IPS DF 4.7 (cell line): ENCODE data around the gene GNAT2.

Source experiments
- DNase-seq: peaks from one replicate; pipeline ENCODE4 v3.0.0-alpha.2; 2013; ENCODE audit warnings: low spot score; ENCODE audit errors: extremely low read depth

GNAT2 gene

GRCh38 chr1:109610609-109611307, 8.7 kb downstream of the GNAT2 start:
- no peak for DNase-seq

DNA sequence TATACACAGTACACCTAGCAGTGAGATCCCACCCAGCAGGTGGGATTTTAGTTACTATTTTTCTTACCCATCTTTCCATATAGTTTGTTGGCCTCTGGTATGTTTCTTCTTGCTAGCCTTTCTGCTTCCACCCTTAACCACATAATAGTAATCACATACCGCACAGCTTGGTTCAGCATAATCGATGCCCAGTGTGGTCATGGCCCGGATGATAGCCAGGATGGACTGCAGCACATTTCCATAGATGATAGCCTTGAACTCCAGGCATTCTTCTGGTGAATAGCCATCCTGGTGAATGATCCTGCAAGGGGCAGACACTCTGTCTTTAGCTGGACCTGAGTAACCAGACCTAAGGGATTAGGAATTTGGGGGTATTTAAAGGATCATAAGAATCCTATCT, 9.5 kb downstream of the GNAT2 start:
- DNase-seq = no peak

GRCh38 chr1:109605381-109605780, 14.0 kb downstream of the GNAT2 start:
- DNase-seq = no peak

- DNase-seq = no peak
These were observed 16.2 kb downstream of the GNAT2 start for GRCh38 chr1:109603229-109603628.

DNA sequence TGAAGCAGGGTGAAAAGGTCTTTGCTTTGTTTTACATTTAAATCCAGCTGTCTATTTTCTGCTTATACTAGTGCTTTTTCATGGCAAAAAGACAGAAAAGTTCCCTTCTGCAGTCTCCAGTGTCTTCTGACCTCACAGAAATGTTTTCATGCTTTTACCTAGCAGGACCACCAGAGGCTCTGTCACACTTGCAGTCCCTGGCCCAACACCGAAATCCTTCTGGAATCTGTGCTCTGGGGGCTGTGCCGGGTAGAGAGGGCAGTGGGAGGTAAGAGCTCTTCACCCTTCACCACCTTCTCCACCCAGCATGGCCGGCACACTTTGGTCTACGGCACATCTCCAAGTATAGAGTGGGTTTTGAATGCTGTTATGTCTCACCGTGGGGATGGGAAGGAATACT, 20.8 kb downstream of the GNAT2 start:
- no peak for DNase-seq

DNA sequence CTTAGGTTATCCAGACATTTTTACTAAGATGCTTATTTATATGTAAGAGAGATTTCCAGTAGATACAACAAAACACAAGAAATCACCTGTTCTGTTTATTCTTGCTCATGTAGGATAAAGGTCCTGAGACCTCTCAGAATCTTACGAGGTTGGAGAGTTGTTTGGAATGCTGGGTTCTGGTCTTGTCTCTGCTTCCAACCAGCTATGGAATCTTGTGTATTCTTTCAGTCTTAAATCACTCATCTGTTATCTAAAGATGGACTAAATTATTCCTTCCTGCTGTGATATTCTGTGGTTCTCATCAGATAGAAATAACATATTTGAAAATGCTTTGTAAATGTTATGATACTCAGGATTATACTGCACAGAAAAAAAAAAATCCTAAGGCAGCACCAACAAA, 21.3 kb downstream of the GNAT2 start:
- no peak for DNase-seq

DNA sequence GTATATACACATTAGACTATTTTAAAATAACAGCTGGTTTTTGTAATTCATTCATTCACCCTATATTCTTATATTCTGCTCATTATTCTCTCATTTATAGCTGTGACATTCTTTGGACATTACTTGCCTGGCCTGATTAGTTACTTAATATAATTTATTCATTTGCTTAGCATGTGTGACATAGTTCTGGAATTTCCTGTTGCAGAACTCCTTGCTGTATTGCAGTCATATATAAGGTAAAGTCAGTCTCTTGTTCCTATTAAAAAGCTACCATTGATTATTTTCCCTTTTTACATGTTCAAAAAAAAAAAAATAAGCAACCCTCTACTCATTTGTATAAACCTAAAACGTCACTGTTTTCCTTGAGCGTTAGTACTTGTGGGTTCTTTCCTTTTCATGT, 23.9 kb downstream of the GNAT2 start:
- DNase-seq = no peak

GRCh38 chr1:109592916-109593315, 26.5 kb downstream of the GNAT2 start:
- no peak for DNase-seq

DNA sequence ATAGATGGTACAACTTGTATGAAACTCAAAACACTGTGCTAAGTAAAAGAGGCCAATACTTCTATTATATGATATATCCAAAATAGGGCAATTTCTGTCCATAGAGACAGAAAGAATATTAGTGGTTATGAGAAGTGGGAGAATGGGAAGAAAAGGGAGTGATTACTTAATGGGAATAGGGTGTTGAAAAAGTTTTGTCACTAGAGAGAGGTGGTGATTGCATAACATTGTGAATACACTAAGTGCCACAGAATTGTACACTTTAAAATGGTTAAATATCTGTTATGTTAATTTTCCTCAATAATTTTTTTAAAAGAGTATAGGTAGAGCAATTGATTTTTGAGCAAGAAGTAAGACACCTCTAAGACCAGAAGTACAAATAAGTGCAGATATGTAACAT, 29.7 kb downstream of the GNAT2 start:
- no peak for DNase-seq

- DNase-seq = no peak
These were observed 30.2 kb downstream of the GNAT2 start for GRCh38 chr1:109589177-109589576.

DNA sequence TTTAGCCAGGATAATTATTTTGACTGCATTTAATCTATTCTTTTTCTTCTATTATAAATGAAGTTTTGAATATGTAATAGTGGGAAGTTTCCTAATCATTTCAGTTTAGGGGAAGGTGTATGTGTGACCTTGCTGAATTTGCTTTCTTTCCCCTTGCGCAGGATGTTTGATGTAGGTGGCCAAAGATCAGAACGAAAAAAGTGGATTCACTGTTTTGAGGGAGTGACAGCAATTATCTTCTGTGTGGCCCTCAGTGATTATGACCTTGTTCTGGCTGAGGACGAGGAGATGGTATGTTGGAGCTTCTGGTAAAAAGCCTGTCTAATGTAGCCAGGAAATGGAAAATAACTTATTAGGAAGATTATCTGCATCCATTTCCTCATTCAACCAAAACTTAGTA, 33.4 kb downstream of the GNAT2 start:
- no peak for DNase-seq

DNA sequence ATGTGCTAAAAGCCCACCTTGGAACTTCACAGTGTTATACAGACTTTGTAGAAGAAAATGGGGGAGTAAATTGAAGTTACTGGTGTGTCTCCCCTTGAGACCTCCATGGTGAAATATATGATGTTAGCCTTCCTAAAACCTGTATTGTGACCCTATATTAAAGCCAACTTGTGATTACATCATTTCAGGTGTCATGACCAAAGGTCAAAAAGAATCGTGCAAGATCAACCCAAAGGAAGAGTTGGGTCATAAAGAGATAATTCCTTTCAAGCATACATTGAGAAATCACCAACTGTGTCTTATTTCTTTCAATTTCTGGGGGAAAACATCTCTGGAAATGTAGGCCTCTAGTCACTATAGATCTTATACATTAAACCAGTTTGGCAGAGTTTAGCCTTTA, 34.6 kb downstream of the GNAT2 start:
- no peak for DNase-seq

GRCh38 chr1:109582021-109582420, 37.4 kb downstream of the GNAT2 start:
- no peak for DNase-seq

GRCh38 chr1:109579491-109579890, 39.9 kb downstream of the GNAT2 start:
- DNase-seq = no peak

- no peak for DNase-seq
These were observed 40.4 kb downstream of the GNAT2 start for GRCh38 chr1:109578947-109579443.

DNA sequence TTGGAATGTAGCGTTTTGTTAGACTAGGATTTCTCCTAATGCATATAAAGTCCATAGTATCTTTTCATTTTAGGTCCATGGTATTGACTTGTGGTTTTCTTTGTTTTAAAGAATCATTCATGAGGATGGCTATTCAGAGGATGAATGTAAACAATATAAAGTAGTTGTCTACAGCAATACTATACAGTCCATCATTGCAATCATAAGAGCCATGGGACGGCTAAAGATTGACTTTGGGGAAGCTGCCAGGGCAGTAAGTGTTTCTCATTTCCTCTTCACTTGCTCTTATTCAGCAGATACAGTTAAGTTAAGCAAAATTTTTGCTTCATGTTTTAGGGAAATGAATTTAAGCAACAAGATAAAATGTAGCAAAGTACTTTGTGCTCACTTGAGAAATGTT, 45.6 kb downstream of the GNAT2 start:
- DNase-seq = no peak

DNA sequence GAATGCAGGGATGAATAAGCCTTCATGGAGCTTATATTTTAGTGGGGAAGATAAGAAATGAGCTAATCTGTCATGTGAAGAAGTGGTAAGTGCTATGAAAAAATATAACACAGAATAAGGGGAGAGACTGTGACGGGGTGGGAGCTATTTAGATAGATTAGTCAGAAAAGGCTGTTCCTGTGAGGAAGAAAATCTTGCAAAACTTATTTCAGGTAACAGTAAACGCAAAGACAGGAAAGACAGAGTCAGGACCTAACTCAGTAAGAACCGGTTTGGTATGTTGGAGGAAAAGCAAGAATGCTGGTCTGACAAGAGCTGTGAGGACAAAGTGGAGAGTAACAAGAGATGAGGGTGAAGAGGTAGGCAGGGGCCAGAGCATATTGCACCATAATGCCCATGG, 49.0 kb downstream of the GNAT2 start:
- no peak for DNase-seq

DNA sequence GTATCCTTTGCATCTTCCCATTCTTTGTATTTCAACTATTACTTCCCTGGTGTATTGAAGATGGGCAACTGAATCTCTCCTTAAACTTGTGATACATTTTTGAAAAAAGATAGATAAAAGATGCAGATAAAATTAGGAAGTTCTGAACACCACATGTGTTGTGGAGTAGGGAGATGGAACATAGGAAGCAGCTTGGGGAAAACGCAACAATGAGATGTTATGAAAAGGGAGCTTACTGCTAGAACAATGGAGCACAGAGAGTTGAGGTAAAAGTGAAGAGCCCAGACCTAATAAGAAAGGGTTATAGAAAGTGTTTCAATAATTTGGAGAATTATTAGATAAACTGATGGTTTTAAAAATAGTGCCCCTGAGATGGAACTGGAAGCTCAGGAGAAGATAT, 50.1 kb downstream of the GNAT2 start:
- no peak for DNase-seq

GRCh38 chr1:109567877-109568672, 51.3 kb downstream of the GNAT2 start:
- DNase-seq = no peak

DNA sequence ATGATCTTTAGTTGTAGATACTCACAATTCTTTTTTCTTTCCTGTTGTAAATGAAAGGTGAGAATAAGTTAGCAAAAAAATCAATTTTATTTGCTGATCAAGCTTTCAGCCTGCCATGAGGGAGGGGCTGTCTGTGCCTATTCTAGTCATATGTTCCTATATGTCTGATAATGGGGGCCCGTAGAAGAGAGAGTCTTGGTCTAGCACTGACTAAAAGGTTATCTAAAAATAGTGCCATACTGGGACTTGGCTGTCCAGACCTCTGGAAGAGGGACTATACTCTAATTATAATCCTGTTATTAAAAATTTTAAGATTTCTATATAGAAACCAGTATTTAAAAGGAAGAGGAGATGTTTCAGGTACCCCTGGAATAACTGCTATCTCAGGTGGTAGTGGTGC, 52.4 kb downstream of the GNAT2 start:
- DNase-seq = no peak

DNA sequence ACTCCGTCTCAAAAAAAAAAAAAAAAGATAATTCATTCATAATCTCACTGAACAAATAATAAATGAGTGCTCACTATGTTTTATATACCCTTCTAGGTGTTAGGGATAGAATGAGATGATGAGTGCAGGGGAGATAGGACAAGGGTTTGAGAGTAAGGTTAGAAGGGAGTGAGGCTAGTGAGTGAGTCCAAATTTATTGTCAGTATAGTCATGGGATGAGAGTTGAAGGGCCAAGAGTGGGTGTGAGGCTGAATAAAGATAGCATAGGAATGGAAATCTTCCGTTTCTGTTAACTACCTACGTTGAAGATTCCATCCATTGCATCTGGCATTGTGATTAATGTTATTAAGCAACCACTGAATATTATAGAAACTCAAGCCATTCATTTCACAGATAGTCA, 54.2 kb downstream of the GNAT2 start:
- no peak for DNase-seq

DNA sequence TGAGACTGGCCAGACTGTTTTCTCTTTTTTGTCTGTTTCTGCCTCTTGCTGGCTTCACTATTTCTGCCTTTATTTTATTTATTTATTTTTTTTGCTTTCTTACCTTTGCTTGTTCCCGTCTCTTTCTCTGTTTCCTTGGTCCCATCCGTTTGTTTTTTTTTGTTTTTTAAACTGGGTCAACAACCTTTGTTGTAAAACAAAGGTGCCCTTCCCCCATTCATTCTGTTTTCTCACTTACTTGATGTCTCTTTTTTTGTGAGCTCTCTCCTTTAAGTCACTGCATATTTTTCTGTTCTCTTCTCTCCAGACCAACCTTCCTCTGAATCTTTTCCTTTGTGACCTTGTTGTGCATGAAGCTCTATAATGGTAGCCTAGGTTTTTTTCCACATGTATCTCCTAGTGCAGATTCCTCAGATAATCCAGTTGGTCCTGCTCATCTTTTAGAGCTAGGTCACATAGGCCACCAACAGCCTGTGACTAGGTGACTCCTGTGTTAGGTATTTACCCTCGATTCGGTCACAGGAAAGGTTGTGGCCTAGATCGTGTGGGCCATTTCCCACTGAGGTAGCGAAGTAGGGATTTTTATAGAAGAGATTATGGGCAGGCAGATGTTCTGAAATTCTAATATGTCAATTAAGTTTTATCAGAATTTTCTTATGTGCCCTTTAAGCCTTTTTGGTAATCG, 55.1 kb downstream of the GNAT2 start:
- DNase-seq = no peak
